Activated naive CD8-positive, alpha-beta T cell treated with anti-CD3 and anti-CD28 coated beads, Interleukin-2, amount 50 U/mL, for 16 hours (primary cell): ENCODE measurements around the gene PARVA.
A peak's percentile ranks its signal among the peaks of the same experiment; 100 is the strongest.
"Not testable (repeated sequence)": the region's sequence is repeated elsewhere in the genome, so short reads cannot be mapped to it uniquely, and the experiment has no call there.

ENCODE experiments used
- DNase-seq: peaks from one replicate; pipeline ENCODE4 v3.0.0-alpha.2; 2020; ENCODE audit warnings: low read depth, low spot score

Gene PARVA

GRCh38 chr11:12377106-12377823 lies at the start of gene PARVA:
PARVA (plus strand) TSS chr11:12377571; CDS start chr11:12377648, 77 bp downstream.
- no peak for DNase-seq

DNA sequence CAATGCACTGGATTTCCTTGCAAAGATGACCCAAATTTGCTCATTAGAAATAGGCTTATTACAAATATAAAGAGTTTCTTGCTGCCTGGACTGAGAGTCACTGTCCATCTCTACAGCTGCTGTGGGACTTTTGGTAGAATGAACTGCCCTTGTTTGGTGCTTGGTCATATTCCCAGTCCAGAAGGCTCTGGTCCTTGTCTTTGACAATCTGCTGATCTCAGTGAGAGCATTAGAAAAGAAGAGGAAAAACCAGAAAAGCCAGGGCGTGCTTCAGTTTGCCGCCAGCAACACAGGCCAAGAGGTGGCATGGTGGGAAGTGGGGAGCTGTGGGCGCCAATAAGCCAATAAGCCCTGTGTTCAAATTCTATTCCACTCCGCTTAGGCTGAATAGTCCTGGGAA lies 48.2 kb upstream of the PARVA start:
- no peak for DNase-seq

GRCh38 chr11:12329797-12330196 lies 47.6 kb upstream of the PARVA start:
- DNase-seq: no peak

DNA sequence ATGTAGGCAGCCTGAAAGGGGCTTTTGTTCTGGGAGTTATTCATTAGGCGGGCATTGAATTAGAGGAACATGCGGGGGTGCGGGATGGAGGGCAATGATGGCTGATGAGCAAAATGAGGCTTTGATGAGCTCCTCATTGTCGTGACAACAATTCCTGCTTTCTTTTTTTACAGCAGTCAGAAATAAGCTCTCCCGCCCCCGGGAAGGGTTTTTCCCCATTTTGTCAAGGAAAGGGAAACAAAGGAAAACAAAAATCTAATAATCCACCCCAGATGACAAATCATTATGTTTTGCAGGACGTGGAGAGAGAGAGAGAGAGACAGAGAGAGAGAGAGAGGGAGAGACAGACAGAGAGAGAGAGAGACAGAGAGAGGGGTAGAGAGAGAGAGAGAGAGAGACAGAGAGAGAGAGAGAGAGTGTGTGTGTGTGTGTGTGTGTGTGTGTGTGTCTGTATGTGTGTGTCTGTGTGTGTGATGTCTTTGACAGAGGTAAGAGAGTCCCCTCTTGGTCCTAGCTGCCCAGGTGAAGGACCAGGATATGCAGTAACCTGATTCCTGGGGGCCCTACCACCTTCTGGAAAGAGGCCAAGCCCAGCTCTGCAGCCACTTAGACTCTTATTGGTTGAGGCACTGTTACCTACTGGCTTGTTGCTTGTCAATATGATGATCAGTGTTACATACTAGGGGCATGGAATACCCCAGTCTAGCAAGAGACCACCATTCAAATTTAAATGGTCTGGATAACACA lies 46.7 kb upstream of the PARVA start:
- no peak for DNase-seq

DNA sequence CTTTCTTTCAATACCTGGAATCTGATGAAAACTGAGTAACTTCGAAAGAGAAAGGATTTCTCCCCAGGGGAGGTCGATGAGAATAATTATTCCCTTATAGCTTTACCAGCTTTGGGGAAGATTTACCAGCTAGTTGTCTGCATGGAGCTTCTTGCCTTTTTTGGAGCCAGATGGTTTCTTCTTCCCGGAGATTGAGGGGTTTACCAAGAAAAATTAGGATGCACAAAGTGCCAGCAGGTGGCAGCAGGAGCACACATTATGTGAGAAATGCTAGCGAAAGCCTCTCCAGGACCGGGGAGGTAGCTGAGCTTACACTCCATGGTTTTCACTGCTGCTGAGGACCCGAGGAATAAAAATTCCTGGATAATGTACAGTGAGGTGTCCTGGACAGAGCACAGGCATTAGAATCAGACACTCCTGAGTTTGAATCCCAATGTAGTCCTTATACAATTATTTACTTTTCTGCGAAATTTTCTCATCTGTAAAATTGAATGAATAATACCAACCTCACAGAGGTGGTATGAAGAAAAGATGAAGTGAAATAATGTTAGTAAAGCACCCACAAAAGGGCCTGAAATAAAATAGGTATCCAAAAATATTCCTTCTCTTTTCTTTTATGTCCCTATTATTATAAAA lies 46.0 kb upstream of the PARVA start:
- peak; percentile 25 for DNase-seq

DNA sequence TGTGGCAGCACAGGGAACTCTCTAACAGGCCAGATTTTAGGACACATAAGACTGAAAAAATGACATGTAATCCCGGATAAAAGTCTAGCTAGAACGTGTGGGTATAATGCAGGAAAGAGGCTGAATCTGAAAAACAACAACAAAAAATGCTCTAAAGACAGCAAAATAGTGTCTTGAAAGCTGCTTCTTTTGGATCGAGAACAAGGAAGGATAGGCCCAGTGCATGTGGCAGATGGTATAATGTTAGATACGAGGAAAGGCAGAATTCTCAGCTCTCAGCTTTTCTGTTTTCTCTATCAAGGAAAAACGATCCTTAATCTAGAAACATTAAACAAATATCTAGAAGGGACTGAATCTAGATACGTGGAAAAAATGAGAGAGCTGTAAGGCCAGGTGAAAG lies 33.8 kb upstream of the PARVA start:
- no peak for DNase-seq

DNA sequence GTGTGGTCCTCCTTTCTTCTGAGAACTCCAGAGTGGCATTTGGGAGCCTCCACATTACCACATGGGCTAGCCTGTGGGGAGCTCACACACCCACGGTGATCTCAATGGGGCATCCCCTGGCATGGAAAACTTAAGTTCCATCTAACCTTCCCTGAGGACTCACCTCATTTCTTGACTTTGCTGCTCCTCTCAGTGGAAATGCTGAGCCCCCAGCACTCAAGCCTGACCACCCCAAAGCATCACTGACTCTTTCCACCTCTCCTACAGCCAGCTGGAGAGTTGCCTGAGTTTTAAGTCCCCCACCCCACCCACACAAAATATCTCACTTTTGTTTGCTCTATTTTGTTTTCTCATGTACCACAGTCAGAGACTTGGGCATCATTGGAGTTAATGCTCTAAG lies 23.8 kb upstream of the PARVA start:
- no peak for DNase-seq

DNA sequence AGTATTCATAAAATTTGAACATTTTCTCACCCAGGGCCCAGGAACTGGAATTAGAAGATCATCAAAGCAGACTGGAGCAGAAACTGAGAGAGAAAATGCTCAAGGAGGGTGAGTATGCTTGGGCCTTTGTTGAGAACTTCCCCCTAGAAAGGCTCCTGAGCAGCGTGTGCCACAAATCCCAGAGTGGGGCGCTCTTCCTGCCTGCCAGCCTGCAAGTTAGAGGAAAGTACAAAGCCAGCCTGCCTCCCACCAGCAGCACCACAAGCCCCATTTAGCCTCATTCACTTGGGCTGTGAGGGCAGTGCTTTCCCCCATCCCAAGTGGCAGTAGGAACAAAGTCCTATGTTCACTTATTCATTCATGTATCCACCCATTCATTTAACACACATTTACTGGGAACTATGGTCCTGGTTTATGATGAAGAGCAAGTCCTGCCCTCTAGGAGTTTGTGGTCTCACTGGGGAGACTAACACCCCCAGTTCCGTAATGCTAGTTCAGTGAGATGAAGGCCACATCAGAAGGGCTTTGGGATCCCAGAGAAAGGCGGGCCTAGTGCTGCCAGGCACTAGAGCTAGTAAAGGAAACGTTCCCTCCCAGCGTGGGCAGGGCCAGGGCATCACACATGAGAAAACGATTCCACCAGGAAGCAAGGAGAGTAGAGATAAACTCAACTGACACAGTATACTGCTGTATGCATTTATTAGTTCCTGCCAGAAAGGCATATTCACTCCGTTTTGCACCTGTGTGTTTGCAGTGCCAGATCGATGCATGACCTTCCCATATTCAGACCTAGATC lies 22.4 kb upstream of the PARVA start:
- DNase-seq: no peak

GRCh38 chr11:12356944-12357655 lies 20.3 kb upstream of the PARVA start:
- no peak for DNase-seq

DNA sequence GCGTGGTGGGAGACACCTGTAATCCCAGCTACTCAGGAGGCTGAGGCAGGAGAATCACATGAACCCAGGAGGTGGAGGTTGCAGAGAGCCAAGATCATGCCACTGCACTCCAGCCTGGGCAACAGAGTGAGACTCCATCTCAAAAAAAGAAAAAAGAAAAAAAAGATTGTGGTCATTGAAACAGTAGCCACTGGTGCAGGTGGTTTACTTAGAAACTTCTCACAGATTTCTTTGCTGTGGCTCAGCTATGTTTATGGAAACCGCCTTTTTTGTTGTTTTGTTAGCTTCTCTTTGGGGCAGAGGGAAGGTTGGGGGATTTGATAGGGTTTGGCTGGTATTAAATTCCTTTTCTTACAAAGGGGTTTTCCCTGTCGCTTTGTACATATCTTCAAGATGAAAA lies 19.7 kb upstream of the PARVA start:
- not testable (repeated sequence) for DNase-seq

DNA sequence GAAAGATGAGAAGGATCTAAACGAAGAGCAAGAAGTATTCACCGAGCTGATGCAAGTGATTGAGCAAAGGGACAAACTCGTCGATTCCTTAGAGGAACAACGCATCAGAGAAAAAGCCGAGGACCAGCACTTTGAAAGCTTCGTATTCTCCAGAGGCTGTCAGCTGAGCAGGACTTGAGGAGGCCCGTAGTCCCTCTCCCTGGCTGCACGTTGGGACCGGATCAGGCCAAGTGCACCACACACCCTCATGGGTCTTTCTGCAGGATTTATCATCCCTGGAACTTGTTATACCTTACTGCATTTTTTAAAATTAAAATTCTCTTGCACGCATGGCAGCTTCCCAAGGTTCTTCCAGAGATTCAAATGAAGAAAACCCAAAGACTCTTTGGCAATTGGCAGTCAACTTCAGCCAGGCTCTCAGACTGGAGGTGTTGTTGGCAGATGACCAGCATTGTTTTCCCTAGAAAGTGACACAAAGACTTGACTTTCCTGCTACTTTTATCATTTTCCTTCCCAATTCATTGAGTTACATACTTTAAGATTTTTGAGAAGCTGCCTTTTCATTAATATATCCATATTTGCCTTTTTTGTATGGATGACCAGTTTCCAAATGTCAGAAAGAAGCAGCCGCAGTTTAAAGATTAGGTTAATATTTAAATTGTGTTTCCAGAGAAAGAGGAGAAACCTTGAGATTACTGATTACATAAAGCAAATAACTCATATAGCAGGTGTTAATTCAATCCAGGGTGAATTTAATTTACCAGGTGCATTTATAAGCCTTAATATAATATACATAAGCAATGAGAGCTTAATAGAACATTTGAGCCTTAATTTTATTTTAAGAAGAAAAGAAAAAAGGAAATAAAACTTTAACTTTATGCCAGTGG lies 18.8 kb upstream of the PARVA start:
- DNase-seq: no peak

GRCh38 chr11:12359761-12360160 lies 17.6 kb upstream of the PARVA start:
- no peak for DNase-seq

GRCh38 chr11:12361682-12362081 lies 15.7 kb upstream of the PARVA start:
- no peak for DNase-seq

DNA sequence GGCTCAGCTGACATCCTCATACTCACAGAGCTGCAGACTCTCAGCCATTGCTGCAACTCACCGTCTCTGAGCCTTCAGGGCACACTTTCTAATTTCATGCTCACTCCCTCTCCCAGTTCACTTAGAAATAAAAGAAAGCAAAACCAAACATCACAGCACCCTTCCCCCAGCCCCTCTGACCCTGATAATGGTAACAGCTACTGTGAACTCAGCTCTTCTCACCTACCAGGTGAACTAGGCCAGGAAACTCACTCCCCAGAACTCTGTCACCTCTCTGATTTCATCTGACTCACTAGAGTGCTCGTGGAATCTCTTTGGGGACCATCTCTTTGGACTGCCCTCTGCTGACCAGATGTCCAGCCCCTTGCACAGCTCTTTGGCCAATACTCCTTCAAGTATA lies 14.5 kb upstream of the PARVA start:
- no peak for DNase-seq

GRCh38 chr11:12363373-12363772 lies 14.0 kb upstream of the PARVA start:
- DNase-seq: no peak

DNA sequence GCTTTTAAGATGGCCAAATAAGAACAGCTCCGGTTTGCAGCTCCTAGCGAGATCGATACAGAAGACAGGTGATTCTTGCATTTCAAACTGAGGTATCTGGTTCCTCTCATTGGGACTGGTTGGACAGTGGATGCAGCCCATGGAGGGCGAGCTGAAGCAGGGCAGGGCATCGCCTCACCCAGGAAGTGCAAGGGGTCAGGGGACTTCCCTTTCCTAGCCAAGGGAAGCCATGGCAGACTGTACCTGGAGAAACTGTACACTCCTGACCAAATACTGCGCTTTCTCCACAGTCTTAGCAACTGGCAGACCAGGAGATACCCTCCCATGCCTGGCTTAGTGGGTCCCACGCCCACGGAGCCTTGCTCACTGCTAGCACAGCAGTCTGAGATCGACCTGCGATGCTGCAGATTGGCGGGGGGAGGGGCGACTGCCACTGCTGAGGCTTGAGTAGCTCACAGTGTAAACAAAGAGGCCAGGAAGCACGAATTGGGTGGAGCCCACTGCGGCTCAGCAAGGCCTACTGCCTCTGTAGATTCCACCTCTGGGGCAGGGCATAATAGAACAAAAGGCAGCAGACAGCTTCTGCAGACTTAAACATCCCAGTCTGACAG lies 11.3 kb upstream of the PARVA start:
- not testable (repeated sequence) for DNase-seq

GRCh38 chr11:12367057-12367456 lies 10.3 kb upstream of the PARVA start:
- DNase-seq: not testable (repeated sequence)

DNA sequence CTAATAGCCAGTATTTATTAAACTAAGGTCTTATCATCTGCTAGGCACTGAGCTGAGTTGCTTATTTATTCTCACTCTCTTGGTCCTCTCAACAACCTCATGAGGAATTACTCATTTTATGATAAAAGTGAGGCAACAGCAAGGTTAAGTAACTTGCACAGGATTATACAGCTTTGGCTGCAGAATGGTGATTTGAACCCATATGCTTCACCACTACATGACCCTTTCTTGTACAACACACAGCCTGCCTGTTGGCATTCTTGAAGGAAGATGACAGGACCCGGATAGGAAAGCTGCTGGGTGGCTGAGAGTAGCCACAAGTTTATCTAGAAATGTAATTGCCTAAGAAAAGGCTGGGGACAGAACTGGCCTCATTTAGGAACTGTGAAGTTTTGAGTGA lies 5.3 kb upstream of the PARVA start:
- DNase-seq: no peak

GRCh38 chr11:12375720-12376119 lies 1.7 kb upstream of the PARVA start:
- DNase-seq: no peak
